Esophagus muscularis mucosa (tissue), 4 donors: Measurements from ENCODE around the gene SLC22A12. TPM values are rescaled to one million over a fixed set of nuclear protein-coding genes. Genes with fewer than 3 reads are reported as not detected.
A peak's percentile ranks its signal among the peaks of the same experiment; 100 is the strongest.

Experiments used
- DNase-seq: peaks from one replicate; pipeline ENCODE4 v3.0.0-alpha.2; 2017; ENCODE audit errors: extremely low spot score
- H3K27ac ChIP-seq, 4 donors: fragments of 200-600 bp; sonication (generic); replicated peaks in 1 of 4; 1 replicate in 3 of 4; 2 replicates in 1 of 4; pipeline ENCODE4 v1.5.1; 2016 to 2019; ENCODE audit warnings: mild to moderate bottlenecking in 1 of 4
- H3K27me3 ChIP-seq, 4 donors: fragments of 200-600 bp; sonication (generic); one replicate each; pipeline versions ENCODE4 v1.5.1 to v1.6.0; 2016 to 2019
- H3K36me3 ChIP-seq, 4 donors: fragments of 200-600 bp; sonication (generic); one replicate each; pipeline ENCODE4 v1.5.1; 2016 to 2019
- H3K4me1 ChIP-seq, 4 donors: fragments of 200-600 bp; sonication (generic); one replicate each; pipeline ENCODE4 v1.5.1; 2016 to 2019
- H3K4me3 ChIP-seq, 4 donors: fragments of 200-600 bp; sonication (generic); 1 replicate in 2 of 4; 2 replicates in 2 of 4; pipeline ENCODE4 v1.5.1; 2016 to 2019; ENCODE audit warnings: mild to moderate bottlenecking in 4 of 4, moderate library complexity in 1 of 4
- H3K9me3 ChIP-seq, 4 donors: fragments of 200-600 bp; sonication (generic); 1 replicate in 3 of 4; 2 replicates in 1 of 4; pipeline ENCODE4 v1.5.1; 2016 to 2019
- EP300 ChIP-seq: sonication (generic); formaldehyde crosslinking; IDR thresholded peaks from one replicate; pipeline ENCODE4 v1.6.1; 2017; ENCODE audit warnings: antibody characterized with exemption
- WGBS: methylation state at CpG from one replicate; pipeline ENCODE4 v1.1.5; 2018; 5-methylcytosine and 5-hydroxymethylcytosine counted together
- intact Hi-C: fragments of 100-400 bp; cut with DNase I; formaldehyde crosslinking; loops from one replicate; pipeline ENCODE4 v1.15.1; 2023
- total RNA-seq, 4 donors: library from RNA; depleted of rRNA; stranded (reverse); fragments of >200 nt; gene quantifications; one replicate each; pipeline versions ENCODE4 v1.1.0 to v1.2.1, GENCODE V29; 2016
- TF ChIP-seq, protein P1 (sequence below), 3 experiments: fragments of 200-600 bp in 2 of 3; fragments of 450-650 bp in 1 of 3; sonication (generic) in 2 of 3; IDR thresholded peaks; one replicate each; pipeline ENCODE4 v1.5.1; 2017 to 2019; ENCODE audit warnings: antibody characterized with exemption in 3 of 3, mild to moderate bottlenecking in 2 of 3, moderate library complexity in 1 of 3

SLC22A12 gene
- total RNA-seq, 4 donors from 2014 or later, result not detected

DNA sequence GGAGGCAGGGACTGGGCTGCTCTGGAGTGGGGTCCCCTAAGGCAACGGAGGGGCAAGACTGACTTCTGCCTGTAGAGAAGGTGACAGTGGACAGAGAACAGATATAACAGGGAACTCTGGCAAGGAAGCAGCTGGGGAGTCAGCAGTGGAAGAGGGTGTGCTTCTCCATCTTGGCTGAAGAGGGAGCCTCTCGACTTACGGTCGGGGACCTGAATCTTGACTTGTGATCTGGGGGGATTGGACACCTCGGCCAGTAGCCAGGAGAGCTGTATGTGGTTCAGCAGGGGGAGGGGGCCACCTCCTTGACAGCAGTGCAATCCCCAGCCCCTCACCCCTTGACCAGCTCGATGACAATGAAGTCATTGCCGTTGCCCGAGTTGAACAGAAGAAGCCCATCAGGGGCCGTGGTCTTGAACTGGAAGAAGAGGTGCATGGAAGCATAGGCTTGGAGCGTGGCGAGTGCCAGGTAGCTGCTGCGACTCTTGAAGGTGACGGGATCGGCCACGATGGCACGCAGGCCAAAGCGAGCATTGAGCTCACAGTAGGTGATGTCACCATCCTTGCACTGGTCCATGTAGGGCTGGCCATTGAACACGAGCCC is 60.0 kb downstream of the SLC22A12 start:
- TF ChIP-seq EP300, result no peak
- TF ChIP-seq, protein P1, sequence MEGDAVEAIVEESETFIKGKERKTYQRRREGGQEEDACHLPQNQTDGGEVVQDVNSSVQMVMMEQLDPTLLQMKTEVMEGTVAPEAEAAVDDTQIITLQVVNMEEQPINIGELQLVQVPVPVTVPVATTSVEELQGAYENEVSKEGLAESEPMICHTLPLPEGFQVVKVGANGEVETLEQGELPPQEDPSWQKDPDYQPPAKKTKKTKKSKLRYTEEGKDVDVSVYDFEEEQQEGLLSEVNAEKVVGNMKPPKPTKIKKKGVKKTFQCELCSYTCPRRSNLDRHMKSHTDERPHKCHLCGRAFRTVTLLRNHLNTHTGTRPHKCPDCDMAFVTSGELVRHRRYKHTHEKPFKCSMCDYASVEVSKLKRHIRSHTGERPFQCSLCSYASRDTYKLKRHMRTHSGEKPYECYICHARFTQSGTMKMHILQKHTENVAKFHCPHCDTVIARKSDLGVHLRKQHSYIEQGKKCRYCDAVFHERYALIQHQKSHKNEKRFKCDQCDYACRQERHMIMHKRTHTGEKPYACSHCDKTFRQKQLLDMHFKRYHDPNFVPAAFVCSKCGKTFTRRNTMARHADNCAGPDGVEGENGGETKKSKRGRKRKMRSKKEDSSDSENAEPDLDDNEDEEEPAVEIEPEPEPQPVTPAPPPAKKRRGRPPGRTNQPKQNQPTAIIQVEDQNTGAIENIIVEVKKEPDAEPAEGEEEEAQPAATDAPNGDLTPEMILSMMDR (IDR thresholded peaks at IDR 0.05), result peak in 1 of 3 experiments; percentile 31
- intact Hi-C loops, result loop anchor here (5.0 kb wide), 1 partner anchor 204 kb away; no protein-coding TSS in a partner anchor
- H3K27me3 ChIP-seq, result peaks cover 0 to 42% (median 0%) of the 10 kb centered on the region in 4 donors
- H3K4me3 ChIP-seq, result no peak overlapping the region
- peaks cover 0 to 8% (median 6%) of the 10 kb centered on the region in 4 donors for H3K4me1 ChIP-seq
- H3K36me3 ChIP-seq, result no peaks in the 10 kb centered on the region
- H3K27ac ChIP-seq, result no peak overlapping the region
- WGBS, result 69% methylated on average over 17 of the region's 18 CpGs
- H3K9me3 ChIP-seq, result no peaks in the 10 kb centered on the region
- no peak for DNase-seq

Other genes starting within 250 kb of the SLC22A12 start
- gene RPS6KA4, start 232.1 kb upstream of the SLC22A12 start, total RNA-seq, result 10 to 100 TPM; 19.1 to 36.1 (median 26.0) TPM
- gene SLC22A11, start 35.3 kb upstream of the SLC22A12 start, total RNA-seq, result not detected
- gene NRXN2, start 132.0 kb downstream of the SLC22A12 start, total RNA-seq, result 10 to 100 TPM in 1 of 4 donors, 1 to 10 TPM in 3; 2.1 to 12.9 (median 4.3) TPM
- 10 to 100 TPM; 32.8 to 72.8 (median 34.9) TPM for gene RASGRP2, start 152.9 kb downstream of the SLC22A12 start, total RNA-seq
- 10 to 100 TPM; 18.4 to 57.2 (median 26.3) TPM for gene PYGM, start 168.8 kb downstream of the SLC22A12 start, total RNA-seq
- gene SF1, start 187.3 kb downstream of the SLC22A12 start, total RNA-seq, result 100 to 1,000 TPM; 199 to 285 (median 234) TPM
- 10 to 100 TPM; 11.1 to 25.0 (median 17.1) TPM for gene MAP4K2, start 212.0 kb downstream of the SLC22A12 start, total RNA-seq
- 10 to 100 TPM; 10.4 to 18.7 (median 11.5) TPM for gene MEN1, start 219.3 kb downstream of the SLC22A12 start, total RNA-seq